Uterus (tissue), 4 donors: ENCODE results near the gene SP110. TPM values are rescaled to one million over a fixed set of nuclear protein-coding genes. Genes with fewer than 3 reads are reported as not detected.
A peak's percentile ranks its signal among the peaks of the same experiment; 100 is the strongest.

Source experiments
- DNase-seq, 2 donors: peaks; one replicate each; pipeline ENCODE4 v3.0.0-alpha.2; 2019 to 2020
- H3K27ac ChIP-seq, 2 donors: fragments of 200-600 bp; sonication (generic); 1 replicate in 1 of 2; 2 replicates in 1 of 2; pipeline ENCODE4 v1.5.1; 2016 to 2018
- H3K27me3 ChIP-seq, 2 donors: fragments of 200-600 bp; sonication (generic); one replicate each; pipeline ENCODE4 v1.5.1; 2018 to 2019; ENCODE audit warnings: control low read depth in 1 of 2
- H3K36me3 ChIP-seq, 2 donors: fragments of 200-600 bp; sonication (generic); one replicate each; pipeline ENCODE4 v1.5.1; 2019; ENCODE audit warnings: control low read depth in 1 of 2
- H3K4me1 ChIP-seq, 2 donors: fragments of 200-600 bp; sonication (generic); one replicate each; pipeline ENCODE4 v1.5.1; 2018 to 2019; ENCODE audit warnings: control low read depth in 1 of 2
- H3K4me3 ChIP-seq, 2 donors: fragments of 200-600 bp; sonication (generic); 1 replicate in 1 of 2; 2 replicates in 1 of 2; pipeline ENCODE4 v1.5.1; 2018 to 2019; ENCODE audit warnings: mild to moderate bottlenecking in 1 of 2
- H3K9me3 ChIP-seq, 2 donors: fragments of 200-600 bp; sonication (generic); one replicate each; pipeline ENCODE4 v1.5.1; 2019; ENCODE audit warnings: control low read depth in 1 of 2
- POLR2A ChIP-seq, 2 donors: fragments of 450-650 bp; IDR thresholded peaks; one replicate each; pipeline ENCODE4 v1.6.1; 2016; ENCODE audit warnings: antibody characterized with exemption in 2 of 2, mild to moderate bottlenecking in 1 of 2, moderate library complexity in 1 of 2
- intact Hi-C: fragments of 100-400 bp; cut with DNase I; formaldehyde crosslinking; loops from one replicate; pipeline ENCODE4 v1.15.1; 2023; ENCODE audit warnings: low total_unique reads
- total RNA-seq, 4 donors: library from RNA; depleted of rRNA in 3 of 4; stranded (reverse); fragments of >200 nt in 3 of 4; gene quantifications; one replicate each; pipeline versions ENCODE4 v1.1.0 to v1.2.4, GENCODE V29; 2014 to 2023
- TF ChIP-seq, protein P1 (sequence below), 4 experiments: fragments of 200-600 bp in 2 of 4; fragments of 450-650 bp in 2 of 4; sonication (generic) in 2 of 4; IDR thresholded peaks; one replicate each; pipeline ENCODE4 v1.5.1; 2016 to 2019; ENCODE audit warnings: antibody characterized with exemption in 4 of 4, mild to moderate bottlenecking in 2 of 4, moderate library complexity in 1 of 4
- donor health status: DM: yes; HTN: yes; CAD: no.

The SP110 gene
- total RNA-seq, 4 donors from 2014 or later: 10.5 to 77.9 (median 23.8) TPM

DNA sequence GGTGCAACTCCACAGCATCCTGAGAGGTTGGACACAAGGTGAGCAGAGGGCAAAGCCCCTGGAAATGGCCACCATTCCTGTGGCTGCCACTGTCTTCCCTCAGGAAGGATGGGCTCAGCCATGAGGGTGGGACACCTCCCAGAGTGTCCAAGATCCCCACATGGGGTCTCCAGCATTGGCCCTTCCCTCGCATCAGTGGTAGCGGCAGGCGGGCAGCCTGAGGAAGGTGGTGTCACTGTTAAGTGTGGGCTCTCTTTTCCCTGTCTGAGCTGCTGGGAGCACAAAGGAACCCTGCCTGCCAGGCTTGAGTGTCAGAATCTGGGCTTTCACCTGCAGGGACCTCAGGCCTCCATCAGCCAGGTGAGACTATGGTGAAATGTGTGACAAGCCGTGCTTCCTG lies 47.6 kb downstream of the SP110 start:
- Histone ChIP-seq H3K27ac (no peak overlapping the region), H3K27me3 (no peaks in the 10 kb centered on the region), H3K4me3 (no peak overlapping the region), H3K36me3 (no peaks in the 10 kb centered on the region), H3K4me1 (no peaks in the 10 kb centered on the region), H3K9me3 (no peaks in the 10 kb centered on the region)
- intact Hi-C loops: no loop called here
- DNase-seq: no peak
- TF ChIP-seq, protein P1, sequence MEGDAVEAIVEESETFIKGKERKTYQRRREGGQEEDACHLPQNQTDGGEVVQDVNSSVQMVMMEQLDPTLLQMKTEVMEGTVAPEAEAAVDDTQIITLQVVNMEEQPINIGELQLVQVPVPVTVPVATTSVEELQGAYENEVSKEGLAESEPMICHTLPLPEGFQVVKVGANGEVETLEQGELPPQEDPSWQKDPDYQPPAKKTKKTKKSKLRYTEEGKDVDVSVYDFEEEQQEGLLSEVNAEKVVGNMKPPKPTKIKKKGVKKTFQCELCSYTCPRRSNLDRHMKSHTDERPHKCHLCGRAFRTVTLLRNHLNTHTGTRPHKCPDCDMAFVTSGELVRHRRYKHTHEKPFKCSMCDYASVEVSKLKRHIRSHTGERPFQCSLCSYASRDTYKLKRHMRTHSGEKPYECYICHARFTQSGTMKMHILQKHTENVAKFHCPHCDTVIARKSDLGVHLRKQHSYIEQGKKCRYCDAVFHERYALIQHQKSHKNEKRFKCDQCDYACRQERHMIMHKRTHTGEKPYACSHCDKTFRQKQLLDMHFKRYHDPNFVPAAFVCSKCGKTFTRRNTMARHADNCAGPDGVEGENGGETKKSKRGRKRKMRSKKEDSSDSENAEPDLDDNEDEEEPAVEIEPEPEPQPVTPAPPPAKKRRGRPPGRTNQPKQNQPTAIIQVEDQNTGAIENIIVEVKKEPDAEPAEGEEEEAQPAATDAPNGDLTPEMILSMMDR (IDR thresholded peaks at IDR 0.05): no peak
- no peak for TF ChIP-seq POLR2A (IDR thresholded peaks at IDR 0.05)

DNA sequence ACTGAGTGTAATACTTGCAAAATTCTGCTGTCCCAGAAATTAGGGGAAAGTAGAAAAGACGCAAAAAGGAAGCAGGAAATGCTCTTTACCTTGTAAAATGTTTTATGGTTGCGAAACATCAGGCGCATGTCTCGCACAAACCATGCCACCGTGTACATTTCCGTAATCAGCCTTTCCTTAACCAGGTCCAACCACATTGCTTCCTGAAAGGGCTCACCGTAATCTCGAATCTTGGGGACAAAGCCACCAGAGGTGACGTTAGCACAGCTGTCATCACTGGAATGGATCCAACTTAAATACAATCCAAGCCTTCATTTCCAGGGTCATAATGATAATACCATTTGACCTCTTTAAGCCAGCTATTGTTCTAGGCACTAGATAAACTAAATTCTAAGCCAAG lies 49.3 kb downstream of the SP110 start:
- H3K9me3 ChIP-seq: no peaks in the 10 kb centered on the region
- TF ChIP-seq, protein P1 (IDR thresholded peaks at IDR 0.05): no peak
- no peak for TF ChIP-seq POLR2A (IDR thresholded peaks at IDR 0.05)
- intact Hi-C loops: no loop called here
- peak in 1 of 2 donors; percentile 33 for DNase-seq
- H3K4me1 ChIP-seq: no peaks in the 10 kb centered on the region
- H3K36me3 ChIP-seq: no peaks in the 10 kb centered on the region
- H3K4me3 ChIP-seq: no peak overlapping the region
- no peaks in the 10 kb centered on the region for H3K27me3 ChIP-seq
- no peak overlapping the region for H3K27ac ChIP-seq

DNA sequence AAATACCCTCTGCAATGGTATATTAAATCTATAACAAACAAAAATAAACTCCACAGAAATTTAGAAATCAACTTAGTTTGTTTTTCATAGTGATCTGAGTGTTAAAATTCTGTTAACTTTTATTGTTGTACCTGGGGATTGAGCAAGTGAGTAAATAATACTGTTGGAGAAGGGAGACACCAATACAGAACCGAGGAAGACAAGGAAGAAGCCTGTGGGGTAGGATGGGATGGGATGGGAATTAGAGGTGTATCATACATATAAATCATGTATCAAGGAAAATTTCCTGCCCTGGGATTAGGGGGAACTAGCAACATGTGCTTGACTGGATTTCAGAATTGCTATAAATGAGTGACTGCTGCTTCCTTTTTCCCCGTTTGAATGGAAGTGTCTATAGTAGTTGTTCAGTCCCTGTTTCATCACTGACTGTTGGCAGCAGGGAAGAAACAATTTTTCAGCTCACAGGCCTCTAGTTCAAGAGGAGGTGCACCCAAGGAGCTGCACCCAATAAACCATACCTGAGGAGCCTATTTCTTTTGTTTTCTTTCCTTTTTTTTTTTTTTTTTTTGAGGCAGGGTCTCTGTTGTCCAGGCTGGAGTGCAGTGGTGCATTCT lies 53.1 kb downstream of the SP110 start:
- H3K27ac ChIP-seq: no peak overlapping the region
- no peak for DNase-seq
- H3K36me3 ChIP-seq: no peaks in the 10 kb centered on the region
- no peaks in the 10 kb centered on the region for H3K4me1 ChIP-seq
- TF ChIP-seq POLR2A (IDR thresholded peaks at IDR 0.05): no peak
- TF ChIP-seq, protein P1 (IDR thresholded peaks at IDR 0.05): no peak
- no peak overlapping the region for H3K4me3 ChIP-seq
- intact Hi-C loops: no loop called here
- no peaks in the 10 kb centered on the region for H3K27me3 ChIP-seq
- H3K9me3 ChIP-seq: no peaks in the 10 kb centered on the region

DNA sequence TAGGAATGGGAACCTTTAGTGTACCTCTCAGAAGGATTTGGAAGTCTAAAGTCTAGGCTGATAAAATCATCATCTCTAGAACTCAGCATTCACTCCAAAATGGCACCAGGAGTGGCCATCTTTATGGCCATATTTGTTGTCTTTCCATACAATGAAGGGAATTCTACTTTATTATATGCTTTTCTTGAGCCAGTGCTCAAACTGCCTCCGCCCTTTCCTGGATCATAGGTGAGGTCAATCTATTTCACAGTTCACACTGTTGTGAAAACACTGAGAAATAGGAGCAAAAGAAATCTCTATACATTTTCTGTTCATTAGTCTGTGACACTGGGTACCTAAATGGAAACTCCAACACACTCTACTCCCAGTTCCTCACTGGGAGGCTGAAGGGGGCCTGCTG lies 55.6 kb downstream of the SP110 start:
- no peaks in the 10 kb centered on the region for H3K36me3 ChIP-seq
- H3K4me1 ChIP-seq: no peaks in the 10 kb centered on the region
- no peak overlapping the region for H3K4me3 ChIP-seq
- intact Hi-C loops: no loop called here
- H3K9me3 ChIP-seq: no peaks in the 10 kb centered on the region
- TF ChIP-seq, protein P1 (IDR thresholded peaks at IDR 0.05): no peak
- no peak for TF ChIP-seq POLR2A (IDR thresholded peaks at IDR 0.05)
- no peak for DNase-seq
- H3K27me3 ChIP-seq: no peaks in the 10 kb centered on the region
- no peak overlapping the region for H3K27ac ChIP-seq

DNA sequence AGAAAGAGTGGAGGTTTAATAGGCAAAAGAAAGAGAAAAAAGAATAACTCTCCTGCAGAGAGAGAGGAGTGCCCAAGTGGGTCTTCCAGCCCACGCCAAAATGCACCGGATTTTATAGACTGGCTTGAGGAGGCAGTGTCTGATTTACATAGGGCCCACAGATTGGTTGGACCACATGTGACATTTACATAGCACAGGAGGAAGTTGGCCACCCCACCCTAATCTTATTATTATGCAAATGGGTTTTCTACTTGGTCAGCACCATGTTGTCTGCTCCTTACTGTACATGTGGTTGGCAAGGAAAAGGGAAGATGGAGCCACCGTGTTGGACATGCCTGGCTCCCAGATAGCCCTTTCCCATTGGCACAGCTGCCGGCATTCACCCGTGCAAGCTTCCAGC lies 56.8 kb downstream of the SP110 start:
- no peak overlapping the region for H3K27ac ChIP-seq
- intact Hi-C loops: no loop called here
- no peak for DNase-seq

More for the DNA sequence above, 56.8 kb downstream of the SP110 start:
- TF ChIP-seq POLR2A (IDR thresholded peaks at IDR 0.05): no peak
- TF ChIP-seq, protein P1 (IDR thresholded peaks at IDR 0.05): no peak
- Histone ChIP-seq H3K9me3 (no peaks in the 10 kb centered on the region), H3K27me3 (no peaks in the 10 kb centered on the region), H3K4me3 (no peak overlapping the region), H3K4me1 (no peaks in the 10 kb centered on the region), H3K36me3 (no peaks in the 10 kb centered on the region)
